EH (cell line): ENCODE measurements around the gene RPL11.
"Not testable (repeated sequence)": the region's sequence is repeated elsewhere in the genome, so short reads cannot be mapped to it uniquely, and the experiment has no call there.

ENCODE experiments used
- DNase-seq: peaks from one replicate; pipeline ENCODE4 v3.0.0-alpha.2; 2015; ENCODE audit warnings: low read depth

RPL11 gene

DNA sequence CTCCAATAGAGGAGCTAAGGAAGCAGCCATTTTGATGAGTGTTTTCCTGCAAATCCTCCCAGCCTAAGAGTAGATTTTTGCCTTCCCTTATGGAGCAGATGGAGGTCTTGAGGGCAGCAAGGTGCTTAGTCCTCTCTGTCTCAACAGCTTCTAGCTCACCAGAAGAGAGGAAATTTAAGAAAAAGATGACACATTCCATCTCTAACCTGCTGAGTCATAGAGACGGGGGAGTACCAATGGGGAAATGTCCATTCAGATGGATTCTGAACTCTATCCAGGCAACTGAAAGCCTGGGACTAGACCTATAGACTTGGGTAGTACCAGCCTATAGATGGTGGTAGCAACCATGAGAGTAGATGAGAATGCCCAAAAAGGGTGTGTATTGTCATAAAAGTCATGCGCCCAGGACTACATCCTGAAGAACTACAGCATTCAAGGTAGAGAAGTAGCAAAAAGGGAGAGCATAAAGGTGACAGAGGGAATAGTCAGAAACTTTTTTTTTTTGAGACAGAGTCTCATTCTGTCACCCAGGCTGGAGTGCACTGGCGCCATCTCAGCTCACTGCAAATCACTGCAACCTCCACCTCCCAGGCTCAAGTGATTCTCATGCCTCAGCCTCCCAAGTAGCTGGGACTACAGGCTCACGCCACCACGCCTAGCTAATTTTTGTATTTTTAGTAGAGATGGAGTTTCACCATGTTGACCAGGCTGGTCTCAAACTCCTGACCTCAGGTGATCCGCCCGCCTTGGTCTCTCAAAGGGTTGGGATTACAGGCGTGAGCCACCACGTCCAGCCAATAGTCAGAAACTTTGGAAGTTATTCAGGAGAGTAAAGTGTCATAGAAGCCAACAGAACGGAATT, 41.0 kb downstream of the RPL11 start:
- peak; percentile 59 for DNase-seq

GRCh38 chr1:23733281-23733680, 41.7 kb downstream of the RPL11 start:
- not testable (repeated sequence) for DNase-seq

GRCh38 chr1:23736437-23737134, 45.0 kb downstream of the RPL11 start:
- no peak for DNase-seq

DNA sequence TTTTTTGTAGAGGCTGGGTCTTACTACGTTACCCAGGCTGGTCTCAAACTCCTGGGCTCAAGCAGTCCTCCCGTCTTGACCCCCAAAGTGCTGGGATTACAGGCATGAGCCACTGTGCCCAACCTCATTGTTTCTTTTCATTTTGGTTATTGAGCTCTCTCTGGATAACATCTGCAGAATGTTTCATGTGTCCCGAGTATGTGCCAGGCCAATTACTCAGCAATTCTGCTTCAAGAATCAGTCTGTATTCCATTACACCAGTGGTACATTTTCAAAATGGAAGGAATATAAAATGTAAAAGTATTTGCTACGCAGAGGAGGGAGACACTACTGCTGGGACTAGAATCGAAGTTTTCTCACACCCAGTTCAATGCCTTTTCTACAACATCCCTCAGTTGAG, 50.0 kb downstream of the RPL11 start:
- DNase-seq, result no peak

DNA sequence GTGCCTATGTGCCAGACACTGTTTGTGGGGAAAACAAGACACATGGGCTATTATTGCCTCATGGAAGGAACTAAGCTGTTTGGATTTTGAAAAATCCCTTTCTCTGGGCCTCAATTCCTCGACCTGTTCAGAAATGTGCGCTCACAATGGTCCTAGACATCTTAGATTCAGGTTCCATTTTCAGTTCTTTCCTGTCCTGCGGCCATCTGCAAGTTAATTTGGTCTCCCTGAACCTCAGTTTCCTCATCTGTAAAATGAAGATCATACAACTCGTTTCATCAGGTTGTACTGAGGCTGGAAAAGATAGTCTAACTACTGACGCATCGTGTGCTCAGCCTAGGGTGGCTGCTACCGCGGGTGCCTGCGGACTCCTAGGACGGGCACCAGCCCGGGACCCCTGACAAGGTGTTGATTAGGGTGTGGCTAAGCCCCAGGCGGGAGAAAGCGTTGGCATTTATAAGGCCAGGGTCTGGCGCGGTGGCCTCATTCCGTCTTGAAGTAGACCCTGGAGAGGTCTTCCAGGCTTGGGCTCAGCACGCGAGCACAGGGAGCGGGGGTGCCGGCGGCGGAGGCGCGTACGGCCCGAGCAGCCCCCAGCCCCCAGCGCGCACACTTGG, 51.2 kb downstream of the RPL11 start:
- peak; percentile 14 for DNase-seq

DNA sequence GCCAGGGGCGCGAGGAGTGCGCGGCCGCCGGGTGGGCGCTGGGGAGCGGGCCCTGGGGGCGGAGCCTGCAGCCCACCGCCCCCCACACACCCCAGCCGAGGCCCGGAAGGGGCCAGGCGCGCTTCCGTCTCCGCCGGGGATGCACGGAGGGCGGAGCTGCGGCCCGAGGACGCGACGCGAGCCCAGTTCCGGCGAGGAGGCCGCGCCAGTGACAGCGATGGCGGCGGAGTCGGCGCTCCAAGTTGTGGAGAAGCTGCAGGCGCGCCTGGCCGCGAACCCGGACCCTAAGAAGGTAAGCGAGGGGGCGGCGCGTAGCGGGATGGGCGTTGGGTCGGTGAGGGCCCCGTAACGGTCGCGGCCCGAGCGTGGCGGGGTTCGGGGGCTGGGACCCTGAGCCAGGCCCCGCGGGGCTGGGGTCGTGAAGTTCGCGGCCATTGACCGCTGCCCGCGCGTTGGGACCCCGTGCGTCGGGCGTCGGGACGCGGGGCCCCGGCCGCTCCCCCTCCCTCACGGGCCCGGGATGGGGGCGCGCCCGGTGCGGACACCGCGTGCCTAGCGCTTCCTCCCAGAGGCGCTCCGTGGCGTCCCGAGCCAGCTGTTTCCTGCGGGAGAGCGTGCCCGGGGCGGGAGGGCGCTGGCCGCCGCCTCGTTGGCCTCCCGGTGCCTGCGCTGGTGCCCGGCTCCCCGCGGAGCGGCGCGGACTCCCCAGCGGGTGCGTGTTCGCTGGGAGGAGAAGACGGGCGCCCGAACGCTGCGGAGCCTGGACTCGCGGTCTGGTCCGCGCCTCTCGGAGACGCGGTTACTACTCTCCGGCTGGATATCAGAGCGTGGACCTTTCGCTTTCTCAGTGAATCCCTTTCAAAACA, 51.9 kb downstream of the RPL11 start, which contains the start of gene ELOA:
Gene ELOA (plus strand): TSS at position 185 of the 866 bp plus-strand sequence. CDS start 33 bp downstream, at position 218.
- peak; percentile 70 for DNase-seq

DNA sequence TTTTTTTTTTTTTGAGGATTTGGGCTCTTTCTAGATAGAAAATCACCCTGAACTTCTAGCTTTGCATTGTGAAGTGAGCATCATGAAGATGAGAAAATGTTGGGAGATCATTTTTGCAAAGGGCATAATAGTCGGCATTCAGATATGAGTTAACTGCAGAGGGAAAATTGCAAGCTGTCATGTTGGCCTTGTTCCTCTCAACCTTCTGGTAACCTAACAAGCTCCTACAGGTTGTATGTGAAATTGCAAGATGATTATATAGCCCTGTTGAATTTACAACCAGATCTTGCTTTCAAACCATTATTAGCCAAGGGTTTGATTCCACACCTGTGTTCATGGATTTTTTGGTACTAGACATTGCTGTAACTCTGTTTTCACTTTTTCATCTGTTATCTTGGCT, 53.9 kb downstream of the RPL11 start:
- DNase-seq, result peak; percentile 50
